ENCODE data around the gene MAT2B.

MAT2B gene

GRCh38 chr5:163505368-163506094 is at the start of gene MAT2B:
MAT2B (plus strand) TSS chr5:163505619; CDS start chr5:163505687, 68 bp downstream.
- DNase-seq (ENCODE audit: insufficient read length, low spot score), result peak; percentile 80
- FAIRE-seq, result peak; percentile 85
- TF ChIP-seq POLR2A (IDR thresholded peaks at IDR 0.05; ENCODE audit: low read depth, low read length), result peak; percentile 93

- FAIRE-seq (no peak), DNase-seq (ENCODE audit: insufficient read length, low spot score) (no peak)
- TF ChIP-seq POLR2A (IDR thresholded peaks at IDR 0.05; ENCODE audit: low read depth, low read length), result no peak
These were observed 49.3 kb upstream of the MAT2B start for GRCh38 chr5:163456029-163456589.

- DNase-seq (ENCODE audit: insufficient read length, low spot score) (no peak), FAIRE-seq (no peak)
- no peak for TF ChIP-seq POLR2A (IDR thresholded peaks at IDR 0.05; ENCODE audit: low read depth, low read length)
These were observed 48.6 kb upstream of the MAT2B start for GRCh38 chr5:163456840-163457239.

- DNase-seq (ENCODE audit: insufficient read length, low spot score) (no peak), FAIRE-seq (no peak)
These were observed 46.5 kb upstream of the MAT2B start for GRCh38 chr5:163458778-163459385.

GRCh38 chr5:163459462-163459818 is 46.0 kb upstream of the MAT2B start:
- no peak for TF ChIP-seq POLR2A (IDR thresholded peaks at IDR 0.05; ENCODE audit: low read depth, low read length)
- peak; percentile 15 for FAIRE-seq
- DNase-seq (ENCODE audit: insufficient read length, low spot score), result no peak

More at GRCh38 chr5:163458778-163459385, 46.5 kb upstream of the MAT2B start:
- TF ChIP-seq POLR2A (IDR thresholded peaks at IDR 0.05; ENCODE audit: low read depth, low read length), result no peak

GRCh38 chr5:163459819-163460561 is 45.4 kb upstream of the MAT2B start, which contains the start of gene NUDCD2:
NUDCD2 (minus strand) TSS chr5:163460102; CDS start chr5:163460050, 52 bp downstream.
- TF ChIP-seq POLR2A (IDR thresholded peaks at IDR 0.05; ENCODE audit: low read depth, low read length), result peak; percentile 93
- FAIRE-seq (peak; percentile 93), DNase-seq (ENCODE audit: insufficient read length, low spot score) (peak; percentile 74)

GRCh38 chr5:163460562-163461171 is 44.8 kb upstream of the MAT2B start, which contains the start of gene HMMR:
HMMR (plus strand) TSS chr5:163460632; CDS start chr5:163460693, 61 bp downstream.
- DNase-seq (ENCODE audit: insufficient read length, low spot score) (no peak), FAIRE-seq (no peak)

GRCh38 chr5:163463063-163463435 is 42.4 kb upstream of the MAT2B start:
- no peak for FAIRE-seq
- TF ChIP-seq POLR2A (IDR thresholded peaks at IDR 0.05; ENCODE audit: low read depth, low read length), result no peak
- no peak for DNase-seq (ENCODE audit: insufficient read length, low spot score)

More at GRCh38 chr5:163460562-163461171, 44.8 kb upstream of the MAT2B start, which contains the start of gene HMMR:
- TF ChIP-seq POLR2A (IDR thresholded peaks at IDR 0.05; ENCODE audit: low read depth, low read length), result peak; percentile 74

GRCh38 chr5:163467682-163468081 is 37.7 kb upstream of the MAT2B start:
- FAIRE-seq (no peak), DNase-seq (ENCODE audit: insufficient read length, low spot score) (no peak)
- no peak for TF ChIP-seq POLR2A (IDR thresholded peaks at IDR 0.05; ENCODE audit: low read depth, low read length)

- peak; percentile 45 for FAIRE-seq
- no peak for DNase-seq (ENCODE audit: insufficient read length, low spot score)
- no peak for TF ChIP-seq POLR2A (IDR thresholded peaks at IDR 0.05; ENCODE audit: low read depth, low read length)
These were observed 31.7 kb upstream of the MAT2B start for GRCh38 chr5:163473635-163474243.

- DNase-seq (ENCODE audit: insufficient read length, low spot score) (no peak), FAIRE-seq (no peak)
- TF ChIP-seq POLR2A (IDR thresholded peaks at IDR 0.05; ENCODE audit: low read depth, low read length), result no peak
These were observed 30.0 kb upstream of the MAT2B start for GRCh38 chr5:163475411-163475810.

GRCh38 chr5:163478126-163478981 is 27.1 kb upstream of the MAT2B start:
- DNase-seq (ENCODE audit: insufficient read length, low spot score) (no peak), FAIRE-seq (peak; percentile 64)
- no peak for TF ChIP-seq POLR2A (IDR thresholded peaks at IDR 0.05; ENCODE audit: low read depth, low read length)
